Body of pancreas (tissue), 4 donors: ENCODE measurements around the gene RMRP. TPM values are rescaled to one million over a fixed set of nuclear protein-coding genes. Genes with fewer than 3 reads are reported as not detected.
A peak's percentile ranks its signal among the peaks of the same experiment; 100 is the strongest.

ENCODE experiments used
- ATAC-seq: fragments of 150-250 bp; one replicate; pipeline ENCODE4 v1.9.1; 2016
- DNase-seq, 4 donors: peaks; one replicate each; pipeline ENCODE4 v3.0.0-alpha.2; 2019
- H3K27ac ChIP-seq, 4 donors: fragments of 200-600 bp; sonication (generic); 1 replicate in 3 of 4; 2 replicates in 1 of 4; pipeline versions ENCODE4 v1.5.1 to v1.6.1; 2016 to 2019; ENCODE audit warnings: mild to moderate bottlenecking in 1 of 4, mixed read lengths in 1 of 4, moderate library complexity in 1 of 4
- H3K27me3 ChIP-seq, 2 donors: fragments of 200-600 bp; sonication (generic); one replicate each; pipeline ENCODE4 v1.6.0; 2016; ENCODE audit warnings: mild to moderate bottlenecking in 1 of 2
- H3K36me3 ChIP-seq, 2 donors: fragments of 200-600 bp; sonication (generic); replicated peaks in 1 of 2; 2 replicates each; pipeline ENCODE4 v1.5.1; 2016; ENCODE audit warnings: low read depth in 2 of 2; ENCODE audit not compliant: insufficient read depth in 1 of 2
- H3K4me1 ChIP-seq: fragments of 200-600 bp; sonication (generic); one replicate; pipeline ENCODE4 v1.6.0; 2016
- H3K4me3 ChIP-seq, 2 donors: fragments of 200-600 bp; sonication (generic); 1 replicate in 1 of 2; 2 replicates in 1 of 2; pipeline ENCODE4 v1.5.1; 2016 to 2019
- H3K9me3 ChIP-seq, 3 donors: fragments of 200-600 bp; sonication (generic); 1 replicate in 2 of 3; 2 replicates in 1 of 3; pipeline ENCODE4 v1.5.1; 2016
- CTCF ChIP-seq, 7 experiments: fragments of 450-650 bp in 4 of 7; fragments of 200-600 bp in 3 of 7; sonication (generic) in 3 of 7; IDR thresholded peaks; one replicate each; pipeline ENCODE4 v1.5.1; 2016 to 2019; ENCODE audit warnings: antibody characterized with exemption in 7 of 7
- POLR2A ChIP-seq, 3 donors: fragments of 450-650 bp; IDR thresholded peaks; one replicate each; pipeline ENCODE4 v1.6.1; 2016; ENCODE audit warnings: antibody characterized with exemption in 3 of 3, mild to moderate bottlenecking in 2 of 3
- WGBS, 2 donors: methylation state at CpG; one replicate each; pipeline ENCODE4 v1.1.5; 2017; 5-methylcytosine and 5-hydroxymethylcytosine counted together
- intact Hi-C: fragments of 100-400 bp; cut with DNase I; formaldehyde crosslinking; loops from one replicate; pipeline ENCODE4 v1.15.1; 2023
- total RNA-seq, 2 donors: library from RNA; depleted of rRNA; stranded (reverse); fragments of >200 nt; gene quantifications; one replicate each; pipeline ENCODE4 v1.1.0, GENCODE V29; 2016

The RMRP gene
- total RNA-seq, 2 donors from 2014 or later: 887 to 2,577 TPM

- ATAC-seq: no peak
- H3K36me3 ChIP-seq: no peaks in the 10 kb centered on the region
Measured at GRCh38 chr9:35636135-35636876, 21.5 kb downstream of the RMRP start.

GRCh38 chr9:35635730-35636129 is 22.1 kb downstream of the RMRP start:
- Histone ChIP-seq H3K36me3 (no peaks in the 10 kb centered on the region), H3K27me3 (no peaks in the 10 kb centered on the region), H3K27ac (peak overlapping the region in 1 of 4 donors; percentile 31), H3K9me3 (no peaks in the 10 kb centered on the region), H3K4me3 (no peak overlapping the region), H3K4me1 (no peaks in the 10 kb centered on the region)
- no peak for ATAC-seq
- no peak for DNase-seq
- TF ChIP-seq POLR2A (IDR thresholded peaks at IDR 0.05): no peak
- TF ChIP-seq CTCF (IDR thresholded peaks at IDR 0.05): no peak
- intact Hi-C loops: no loop called here

More at GRCh38 chr9:35636135-35636876, 21.5 kb downstream of the RMRP start:
- TF ChIP-seq POLR2A (IDR thresholded peaks at IDR 0.05) (no peak), CTCF (IDR thresholded peaks at IDR 0.05) (no peak)
- 69 to 79% methylated on average over 9 of the region's 9 CpGs for WGBS, 2 donors
- intact Hi-C loops: no loop called here
- Histone ChIP-seq H3K9me3 (no peaks in the 10 kb centered on the region), H3K4me3 (no peak overlapping the region), H3K27me3 (no peaks in the 10 kb centered on the region), H3K27ac (peak overlapping the region in 1 of 4 donors; percentile 31), H3K4me1 (no peaks in the 10 kb centered on the region)
- no peak for DNase-seq

GRCh38 chr9:35629597-35629996 is 28.2 kb downstream of the RMRP start:
- intact Hi-C loops: no loop called here
- Histone ChIP-seq H3K4me1 (no peaks in the 10 kb centered on the region), H3K36me3 (no peaks in the 10 kb centered on the region), H3K4me3 (no peak overlapping the region), H3K9me3 (no peaks in the 10 kb centered on the region), H3K27me3 (no peaks in the 10 kb centered on the region), H3K27ac (no peak overlapping the region)
- no peak for ATAC-seq
- DNase-seq: no peak
- TF ChIP-seq POLR2A (IDR thresholded peaks at IDR 0.05) (no peak), CTCF (IDR thresholded peaks at IDR 0.05) (no peak)
- WGBS, 2 donors: 76 to 86% methylated on average over 5 of the region's 5 CpGs

- Histone ChIP-seq H3K36me3 (no peaks in the 10 kb centered on the region), H3K4me3 (no peak overlapping the region), H3K9me3 (no peaks in the 10 kb centered on the region), H3K4me1 (no peaks in the 10 kb centered on the region), H3K27me3 (no peaks in the 10 kb centered on the region), H3K27ac (no peak overlapping the region)
- 90 to 91% methylated on average over 5 to 6 of the region's 6 CpGs for WGBS, 2 donors
- DNase-seq: no peak
- intact Hi-C loops: no loop called here
- ATAC-seq: no peak
- TF ChIP-seq CTCF (IDR thresholded peaks at IDR 0.05) (no peak), POLR2A (IDR thresholded peaks at IDR 0.05) (no peak)
Measured at GRCh38 chr9:35628389-35628991, 29.3 kb downstream of the RMRP start.

GRCh38 chr9:35627575-35627974 is 30.2 kb downstream of the RMRP start:
- no peaks in the 10 kb centered on the region for H3K9me3 ChIP-seq
- H3K4me3 ChIP-seq: no peak overlapping the region
- no peaks in the 10 kb centered on the region for H3K4me1 ChIP-seq
- no peak for DNase-seq
- WGBS, 2 donors: 81 to 93% methylated on average over 2 of the region's 2 CpGs
- no peaks in the 10 kb centered on the region for H3K36me3 ChIP-seq
- no peak for ATAC-seq
- intact Hi-C loops: no loop called here
- no peak for TF ChIP-seq CTCF (IDR thresholded peaks at IDR 0.05)
- no peak for TF ChIP-seq POLR2A (IDR thresholded peaks at IDR 0.05)
- H3K27ac ChIP-seq: no peak overlapping the region
- no peaks in the 10 kb centered on the region for H3K27me3 ChIP-seq
